Lower lobe of right lung (tissue), 2 donors: ENCODE results near the gene AFM. TPM values are rescaled to one million over a fixed set of nuclear protein-coding genes. Genes with fewer than 3 reads are reported as not detected.

Source experiments
- ATAC-seq, 2 donors: fragments of 200-7000 bp; cut with Tn5 transposase; one replicate each; pipeline ENCODE4 v1.9.1; 2020 to 2022; ENCODE audit warnings: mild to moderate bottlenecking in 2 of 2, moderate library complexity in 2 of 2
- DNase-seq: peaks from one replicate; pipeline ENCODE4 v3.0.0-alpha.2; 2020
- H3K27ac ChIP-seq: fragments of 200-600 bp; one replicate; pipeline ENCODE4 v1.8.0; 2022
- H3K27me3 ChIP-seq: fragments of 200-600 bp; one replicate; pipeline ENCODE4 v1.8.0; 2022; ENCODE audit warnings: low read depth
- H3K36me3 ChIP-seq: fragments of 200-600 bp; one replicate; pipeline ENCODE4 v1.8.0; 2022; ENCODE audit warnings: mild to moderate bottlenecking
- H3K4me1 ChIP-seq: fragments of 200-600 bp; one replicate; pipeline ENCODE4 v1.8.0; 2022
- H3K4me3 ChIP-seq: fragments of 200-600 bp; one replicate; pipeline ENCODE4 v1.8.0; 2022; ENCODE audit warnings: mild to moderate bottlenecking
- H3K9me3 ChIP-seq: fragments of 200-600 bp; one replicate; pipeline ENCODE4 v1.8.0; 2022
- CTCF ChIP-seq: fragments of 200-600 bp; IDR thresholded peaks from one replicate; pipeline ENCODE4 v1.8.0; 2022; ENCODE audit warnings: antibody characterized with exemption, mild to moderate bottlenecking
- intact Hi-C: fragments of 100-400 bp; cut with DNase I; formaldehyde crosslinking; loops from one replicate; pipeline ENCODE4 v1.11.0; 2022
- total RNA-seq: library from RNA; stranded (reverse); fragmentation: NEBNext Ultra II Directional; extraction: Animal tissue kit (Norgen Biotek cat#: 25700); gene quantifications from one replicate; pipeline ENCODE4 v1.2.1, GENCODE V29; 2021
- donor health status: DM: no; HTN: yes; CAD: no; lungs with severe emphysema.

AFM gene
- total RNA-seq, 1 donor from 2014 or later, result not detected

- Histone ChIP-seq H3K9me3 (no peaks in the 10 kb centered on the region), H3K4me3 (no peak overlapping the region), H3K27me3 (no peaks in the 10 kb centered on the region), H3K27ac (no peak overlapping the region), H3K4me1 (no peaks in the 10 kb centered on the region), H3K36me3 (no peaks in the 10 kb centered on the region)
- intact Hi-C loops, result no loop called here
- no peak for TF ChIP-seq CTCF
- ATAC-seq, result no peak
- no peak for DNase-seq
Measured at GRCh38 chr4:73439445-73439844, 42.1 kb upstream of the AFM start.

GRCh38 chr4:73439991-73440390 lies 41.6 kb upstream of the AFM start:
- ATAC-seq, result no peak
- Histone ChIP-seq H3K9me3 (no peaks in the 10 kb centered on the region), H3K27me3 (no peaks in the 10 kb centered on the region), H3K27ac (no peak overlapping the region), H3K4me1 (no peaks in the 10 kb centered on the region), H3K36me3 (no peaks in the 10 kb centered on the region), H3K4me3 (no peak overlapping the region)
- no peak for TF ChIP-seq CTCF
- intact Hi-C loops, result no loop called here
- DNase-seq, result no peak

GRCh38 chr4:73440653-73441052 lies 40.9 kb upstream of the AFM start:
- intact Hi-C loops, result no loop called here
- H3K36me3 ChIP-seq, result no peaks in the 10 kb centered on the region
- H3K27me3 ChIP-seq, result no peaks in the 10 kb centered on the region
- no peaks in the 10 kb centered on the region for H3K9me3 ChIP-seq
- no peak overlapping the region for H3K27ac ChIP-seq
- H3K4me1 ChIP-seq, result no peaks in the 10 kb centered on the region
- H3K4me3 ChIP-seq, result no peak overlapping the region
- TF ChIP-seq CTCF, result no peak
- ATAC-seq (no peak), DNase-seq (no peak)

GRCh38 chr4:73442275-73442674 lies 39.3 kb upstream of the AFM start:
- Histone ChIP-seq H3K27me3 (no peaks in the 10 kb centered on the region), H3K27ac (no peak overlapping the region), H3K36me3 (no peaks in the 10 kb centered on the region), H3K4me3 (no peak overlapping the region), H3K4me1 (no peaks in the 10 kb centered on the region), H3K9me3 (no peaks in the 10 kb centered on the region)
- ATAC-seq (no peak), DNase-seq (no peak)
- no peak for TF ChIP-seq CTCF
- intact Hi-C loops, result no loop called here

- Histone ChIP-seq H3K4me1 (no peaks in the 10 kb centered on the region), H3K27ac (no peak overlapping the region), H3K9me3 (no peaks in the 10 kb centered on the region), H3K27me3 (no peaks in the 10 kb centered on the region), H3K4me3 (no peak overlapping the region), H3K36me3 (no peaks in the 10 kb centered on the region)
- ATAC-seq (no peak), DNase-seq (no peak)
- no peak for TF ChIP-seq CTCF
- intact Hi-C loops, result no loop called here
Measured at GRCh38 chr4:73443224-73443623, 38.3 kb upstream of the AFM start.
